GM12878 (cell line): ENCODE results near the gene FHL2. TPM values are rescaled to one million over a fixed set of nuclear protein-coding genes. Genes with fewer than 3 reads are reported as not detected.

Experiments used
- ATAC-seq: fragments of 200-7000 bp; cut with Tn5 transposase; 3 replicates; pipeline ENCODE4 v1.9.1; 2020; ENCODE audit warnings: mild to moderate bottlenecking, moderate library complexity
- BruUV-seq: library from RNA; stranded (reverse); fragments of 400-500 nt; replicated peaks from 2 replicates; lab custom pipeline; 2021; lab: Mats Ljungman, UMichigan
- CTCF ChIA-PET: fragments of 300-600 bp; sonication (Branson Sonifier 250); formaldehyde crosslinking; extraction: SDS; loops from one replicate; lab custom pipeline; 2021; ENCODE audit warnings: inconsistent platforms; lab: Yijun Ruan, JAX
- POLR2A ChIA-PET: fragments of 350-600 bp; formaldehyde crosslinking; extraction: SDS; loops from one replicate; lab custom pipeline; 2021; ENCODE audit warnings: inconsistent platforms; lab: Charles Lee
- RAD21 ChIA-PET: fragments of 300-600 bp; sonication (Branson Sonifier 250); formaldehyde crosslinking; loops from one replicate; lab custom pipeline; 2023; ENCODE audit warnings: antibody characterized with exemption; ENCODE audit not compliant: unreplicated experiment; lab: Charles Lee
- SMC1A ChIA-PET: fragments of 300-600 bp; sonication (Branson Sonifier 250); formaldehyde crosslinking; loops from one replicate; lab custom pipeline; 2023; ENCODE audit not compliant: unreplicated experiment, uncharacterized antibody; lab: Charles Lee
- DNase-seq: peaks from one replicate; pipeline ENCODE4 v3.0.0-alpha.2; 2011; ENCODE audit warnings: low read depth, low spot score
- FAIRE-seq: peaks from 3 replicates; lab custom pipeline; 2011; peaks lifted over from hg19 to GRCh38; lab: Jason Lieb, UNC
- H2AFZ ChIP-seq: 2 replicates; pipeline ENCODE4 v1.6.0; 2011; ENCODE audit warnings: low read depth, low read length, control low read depth; ENCODE audit not compliant: control insufficient read depth
- H3K27ac ChIP-seq: 2 replicates; pipeline ENCODE4 v1.5.1; 2011; ENCODE audit warnings: control low read depth; ENCODE audit not compliant: control insufficient read depth, insufficient read depth
- H3K27me3 ChIP-seq, 2 experiments: replicated peaks in 1 of 2; 2 replicates each; pipeline versions ENCODE4 v1.6.0 to v1.6.1; 2011; ENCODE audit warnings: low read length in 1 of 2; ENCODE audit not compliant: control insufficient read depth in 2 of 2, insufficient read depth in 2 of 2
- H3K36me3 ChIP-seq, 2 experiments: 2 replicates each; pipeline ENCODE4 v1.5.1; 2011; ENCODE audit warnings: low read length in 1 of 2; ENCODE audit not compliant: control insufficient read depth in 2 of 2, insufficient read depth in 2 of 2
- H3K4me1 ChIP-seq: 2 replicates; pipeline ENCODE4 v1.6.1; 2011; ENCODE audit warnings: mild to moderate bottlenecking, low read length, moderate library complexity, mixed read lengths; ENCODE audit not compliant: control insufficient read depth, insufficient read depth
- H3K4me2 ChIP-seq: 2 replicates; pipeline ENCODE4 v1.6.0; 2011; ENCODE audit warnings: control low read depth; ENCODE audit not compliant: control insufficient read depth, insufficient read depth
- H3K4me3 ChIP-seq: fragments of 200-600 bp; sonication (generic); 2 replicates; pipeline ENCODE4 v1.5.1; 2016
- H3K79me2 ChIP-seq: 2 replicates; pipeline ENCODE4 v1.6.0; 2011; ENCODE audit warnings: low read length; ENCODE audit not compliant: control insufficient read depth, insufficient read depth
- H3K9ac ChIP-seq: 2 replicates; pipeline ENCODE4 v1.8.0; 2011; ENCODE audit warnings: low read length, control low read depth, mixed read lengths; ENCODE audit not compliant: control insufficient read depth, insufficient read depth
- H3K9me3 ChIP-seq: replicated peaks from 3 replicates; pipeline ENCODE4 v1.5.1; 2011; ENCODE audit warnings: mild to moderate bottlenecking, low read length; ENCODE audit not compliant: control insufficient read depth, insufficient read depth
- H4K20me1 ChIP-seq: 2 replicates; pipeline ENCODE4 v1.6.0; 2011; ENCODE audit not compliant: control insufficient read depth, insufficient read depth
- BACH1 ChIP-seq: fragments of 450-650 bp; IDR thresholded peaks from 2 replicates; pipeline ENCODE4 v1.6.1; 2017; ENCODE audit warnings: mild to moderate bottlenecking, borderline replicate concordance
- BMI1 ChIP-seq: fragments of 450-650 bp; IDR thresholded peaks from 2 replicates; pipeline ENCODE4 v1.6.1; 2016; ENCODE audit warnings: mild to moderate bottlenecking, moderate library complexity, borderline replicate concordance
- CHD2 ChIP-seq: IDR thresholded peaks from 2 replicates; pipeline ENCODE4 v1.6.1; 2011; ENCODE audit warnings: low read depth, low read length, improper control_type of control experiment, borderline replicate concordance
- EGR1 ChIP-seq, 2 experiments: IDR thresholded peaks; 1 replicate in 1 of 2; 2 replicates in 1 of 2; pipeline ENCODE4 v1.6.1; 2011 to 2012; ENCODE audit warnings: low read depth in 2 of 2, low read length in 2 of 2, borderline replicate concordance in 1 of 2, mild to moderate bottlenecking in 1 of 2, moderate library complexity in 1 of 2
- ETV6 ChIP-seq, 2 experiments: fragments of 450-650 bp in 1 of 2; IDR thresholded peaks in 1 of 2; conservative IDR thresholded peaks in 1 of 2; 2 replicates each; pipeline ENCODE4 v1.6.1; 2014; ENCODE audit warnings: antibody characterized with exemption in 1 of 2, borderline replicate concordance in 1 of 2, low read depth in 1 of 2, mild to moderate bottlenecking in 1 of 2, moderate library complexity in 1 of 2
- IKZF1 ChIP-seq: fragments of 450-650 bp; conservative IDR thresholded peaks from 2 replicates; pipeline ENCODE4 v1.6.1; 2017; ENCODE audit warnings: antibody characterized with exemption, mild to moderate bottlenecking
- JUND ChIP-seq: IDR thresholded peaks from 2 replicates; pipeline ENCODE4 v1.6.1; 2012; ENCODE audit warnings: low read depth, mild to moderate bottlenecking, low read length, improper control_type of control experiment, moderate library complexity
- RAD21 ChIP-seq: IDR thresholded peaks from 2 replicates; pipeline ENCODE4 v1.6.1; 2011; ENCODE audit warnings: mild to moderate bottlenecking, low read depth, low read length, moderate library complexity; ENCODE audit not compliant: insufficient read depth
- SIX5 ChIP-seq: IDR thresholded peaks from 2 replicates; pipeline ENCODE4 v1.6.1; 2011; ENCODE audit warnings: mild to moderate bottlenecking, low read depth, low read length, moderate library complexity; ENCODE audit not compliant: severe bottlenecking
- SREBF1 ChIP-seq: IDR thresholded peaks from 2 replicates; pipeline ENCODE4 v1.6.1; 2012; ENCODE audit warnings: mild to moderate bottlenecking, low read length
- TCF3 ChIP-seq: IDR thresholded peaks from 2 replicates; pipeline ENCODE4 v1.6.1; 2012; ENCODE audit warnings: low read depth, mild to moderate bottlenecking, low read length, borderline replicate concordance; ENCODE audit not compliant: insufficient read depth
- ZNF274 ChIP-seq: IDR thresholded peaks from one replicate; pipeline ENCODE4 v1.8.0; 2011; ENCODE audit not compliant: insufficient read length, insufficient read depth
- ZSCAN29 ChIP-seq: fragments of 450-650 bp; IDR thresholded peaks from 2 replicates; pipeline ENCODE4 v1.6.1; 2017; ENCODE audit warnings: mild to moderate bottlenecking, moderate library complexity
- WGBS: methylation state at CpG from one replicate; pipeline ENCODE4 v1.1.6; 2016; ENCODE audit warnings: low lambda C conversion rate; ENCODE audit not compliant: insufficient replicate concordance, insufficient coverage; ENCODE audit errors: missing lambda C conversion rate; 5-methylcytosine and 5-hydroxymethylcytosine counted together
- in situ Hi-C: fragments of 300-500 bp; cut with MboI; formaldehyde crosslinking; loops from 9 replicates; pipeline ENCODE4 v1.14.3; 2018; ENCODE audit warnings: mixed read lengths
- intact Hi-C: fragments of 100-400 bp; cut with micrococcal nuclease; formaldehyde crosslinking; loops from one replicate; pipeline ENCODE4 v1.14.2; 2022; ENCODE audit not compliant: unreplicated experiment
- polyA plus RNA-seq, 11 experiments: library from polyadenylated mRNA; depleted of rRNA in 4 of 11; unstranded in 6 of 11; stranded (reverse) in 5 of 11; fragments of >200 nt; fragmentation: Nextera tagmentation in 4 of 11; fragmentation: Illumina TruSeq in 1 of 11; extraction: Ambion mirVana in 4 of 11; extraction: Trizol in 1 of 11; gene quantifications; 1 replicate in 1 of 11; 2 replicates in 10 of 11; pipeline versions ENCODE4 v1.2.1 to v1.2.3, GENCODE V29; 2011 to 2016; ENCODE audit warnings: inconsistent platforms in 2 of 11, missing spikeins in 2 of 11, low read depth in 1 of 11
- total RNA-seq, 4 experiments: library from RNA; depleted of rRNA in 3 of 4; stranded (reverse); fragments of >200 nt in 3 of 4; fragmentation: Illumina TruSeq in 1 of 4; extraction: Trizol in 1 of 4; gene quantifications; 2 replicates each; pipeline versions ENCODE4 v1.2.1 to v1.2.3, GENCODE V29; 2013 to 2021
- TF ChIP-seq, protein P1 (sequence below): fragments of 450-650 bp; IDR thresholded peaks from 2 replicates; pipeline ENCODE4 v1.6.1; 2017; ENCODE audit warnings: borderline replicate concordance
- TF ChIP-seq, protein P2 (sequence below): fragments of 450-650 bp; IDR thresholded peaks from 2 replicates; pipeline ENCODE4 v1.6.1; 2016; ENCODE audit warnings: mild to moderate bottlenecking
- TF ChIP-seq, protein P3 (sequence below): fragments of 450-650 bp; formaldehyde crosslinking; IDR thresholded peaks from 2 replicates; pipeline ENCODE4 v1.4.0; 2022; ENCODE audit warnings: mild to moderate bottlenecking, moderate library complexity

FHL2 gene
- total and polyA plus RNA-seq, 10 of the 15 experiments (the other 5 are each of a cell fraction or from before 2014, with no cell fraction given) = 2.2 to 9.9 (median 4.5) TPM

DNA sequence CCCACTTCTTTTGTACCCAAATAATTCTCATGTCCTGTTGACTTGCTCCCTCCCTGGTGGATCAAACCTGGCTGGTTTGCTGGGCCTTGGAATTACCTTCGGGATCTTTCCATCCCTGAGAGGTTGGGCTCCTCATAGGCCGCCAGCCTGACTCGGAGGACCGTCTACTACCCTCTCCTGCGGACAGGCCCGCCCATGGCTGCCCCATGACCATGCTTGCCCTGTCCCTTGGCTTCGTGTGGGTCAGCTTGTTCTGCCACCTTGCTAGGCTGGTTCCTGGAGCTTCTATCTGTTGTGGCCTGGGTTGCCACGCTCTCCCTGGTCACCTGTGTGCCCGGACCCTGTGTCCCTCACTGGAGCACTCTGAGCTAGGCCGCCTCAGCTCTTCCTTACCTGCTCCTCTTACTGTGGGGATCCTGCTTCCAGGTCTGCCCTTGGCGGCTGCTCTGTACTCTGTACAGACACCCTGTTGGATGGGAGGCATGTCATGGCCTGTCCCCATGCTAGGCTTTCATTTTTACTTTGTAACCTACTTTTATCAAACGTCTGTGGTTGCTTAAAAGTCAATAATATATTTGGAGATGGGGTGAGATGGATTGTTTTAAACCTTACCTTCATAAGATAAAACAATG is 29.7 kb upstream of the FHL2 start (continued):
- TF ChIP-seq SIX5 = no peak

- H3K79me2 ChIP-seq = no peaks in the 10 kb centered on the region
- ChIA-PET POLR2A (no interaction called here), RAD21 (no interaction called here), CTCF (interaction anchor here (1.0 kb wide), 1 partner anchor 18 kb away, joined by 3 read pairs; no protein-coding TSS in a partner anchor), SMC1A (no interaction called here)
- no peaks in the 10 kb centered on the region for H4K20me1 ChIP-seq
- in situ Hi-C loops = no loop called here
- H3K36me3 ChIP-seq = no peaks in the 10 kb centered on the region
- FAIRE-seq = no peak
- no peak overlapping the region for H3K27ac ChIP-seq
- H3K4me3 ChIP-seq = no peak overlapping the region
- peaks cover 0 to 2% of the 10 kb centered on the region in 2 experiments; a peak in 2 of 4 replicates for H3K27me3 ChIP-seq
- H3K9ac ChIP-seq = no peak overlapping the region
- BruUV-seq = no TSS peak
- H2AFZ ChIP-seq = no peak overlapping the region
- WGBS = 21% methylated on average over 4 of the region's 4 CpGs
- ATAC-seq = no peak
- no peak overlapping the region for H3K4me2 ChIP-seq
- TF ChIP-seq EGR1 (IDR thresholded peaks at IDR 0.05; ENCODE audit: borderline replicate concordance in 1 of 2, low read depth in 2 of 2, low read length in 2 of 2) (no peak), SREBF1 (no peak), BACH1 (no peak), JUND (no peak), CHD2 (no peak), ZNF274 (no peak), TCF3 (no peak), RAD21 (no peak), ETV6 (conservative IDR thresholded peaks at IDR 0.05 in 1 of 2, IDR thresholded peaks at IDR 0.05 in 1 of 2; ENCODE audit: borderline replicate concordance in 1 of 2, low read depth in 1 of 2) (no peak), IKZF1 (no peak), ZSCAN29 (no peak), BMI1 (no peak)
- TF ChIP-seq, protein P1, sequence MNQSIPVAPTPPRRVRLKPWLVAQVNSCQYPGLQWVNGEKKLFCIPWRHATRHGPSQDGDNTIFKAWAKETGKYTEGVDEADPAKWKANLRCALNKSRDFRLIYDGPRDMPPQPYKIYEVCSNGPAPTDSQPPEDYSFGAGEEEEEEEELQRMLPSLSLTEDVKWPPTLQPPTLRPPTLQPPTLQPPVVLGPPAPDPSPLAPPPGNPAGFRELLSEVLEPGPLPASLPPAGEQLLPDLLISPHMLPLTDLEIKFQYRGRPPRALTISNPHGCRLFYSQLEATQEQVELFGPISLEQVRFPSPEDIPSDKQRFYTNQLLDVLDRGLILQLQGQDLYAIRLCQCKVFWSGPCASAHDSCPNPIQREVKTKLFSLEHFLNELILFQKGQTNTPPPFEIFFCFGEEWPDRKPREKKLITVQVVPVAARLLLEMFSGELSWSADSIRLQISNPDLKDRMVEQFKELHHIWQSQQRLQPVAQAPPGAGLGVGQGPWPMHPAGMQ = no peak
- TF ChIP-seq, protein P2, sequence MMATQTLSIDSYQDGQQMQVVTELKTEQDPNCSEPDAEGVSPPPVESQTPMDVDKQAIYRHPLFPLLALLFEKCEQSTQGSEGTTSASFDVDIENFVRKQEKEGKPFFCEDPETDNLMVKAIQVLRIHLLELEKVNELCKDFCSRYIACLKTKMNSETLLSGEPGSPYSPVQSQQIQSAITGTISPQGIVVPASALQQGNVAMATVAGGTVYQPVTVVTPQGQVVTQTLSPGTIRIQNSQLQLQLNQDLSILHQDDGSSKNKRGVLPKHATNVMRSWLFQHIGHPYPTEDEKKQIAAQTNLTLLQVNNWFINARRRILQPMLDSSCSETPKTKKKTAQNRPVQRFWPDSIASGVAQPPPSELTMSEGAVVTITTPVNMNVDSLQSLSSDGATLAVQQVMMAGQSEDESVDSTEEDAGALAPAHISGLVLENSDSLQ = no peak
- TF ChIP-seq, protein P3, sequence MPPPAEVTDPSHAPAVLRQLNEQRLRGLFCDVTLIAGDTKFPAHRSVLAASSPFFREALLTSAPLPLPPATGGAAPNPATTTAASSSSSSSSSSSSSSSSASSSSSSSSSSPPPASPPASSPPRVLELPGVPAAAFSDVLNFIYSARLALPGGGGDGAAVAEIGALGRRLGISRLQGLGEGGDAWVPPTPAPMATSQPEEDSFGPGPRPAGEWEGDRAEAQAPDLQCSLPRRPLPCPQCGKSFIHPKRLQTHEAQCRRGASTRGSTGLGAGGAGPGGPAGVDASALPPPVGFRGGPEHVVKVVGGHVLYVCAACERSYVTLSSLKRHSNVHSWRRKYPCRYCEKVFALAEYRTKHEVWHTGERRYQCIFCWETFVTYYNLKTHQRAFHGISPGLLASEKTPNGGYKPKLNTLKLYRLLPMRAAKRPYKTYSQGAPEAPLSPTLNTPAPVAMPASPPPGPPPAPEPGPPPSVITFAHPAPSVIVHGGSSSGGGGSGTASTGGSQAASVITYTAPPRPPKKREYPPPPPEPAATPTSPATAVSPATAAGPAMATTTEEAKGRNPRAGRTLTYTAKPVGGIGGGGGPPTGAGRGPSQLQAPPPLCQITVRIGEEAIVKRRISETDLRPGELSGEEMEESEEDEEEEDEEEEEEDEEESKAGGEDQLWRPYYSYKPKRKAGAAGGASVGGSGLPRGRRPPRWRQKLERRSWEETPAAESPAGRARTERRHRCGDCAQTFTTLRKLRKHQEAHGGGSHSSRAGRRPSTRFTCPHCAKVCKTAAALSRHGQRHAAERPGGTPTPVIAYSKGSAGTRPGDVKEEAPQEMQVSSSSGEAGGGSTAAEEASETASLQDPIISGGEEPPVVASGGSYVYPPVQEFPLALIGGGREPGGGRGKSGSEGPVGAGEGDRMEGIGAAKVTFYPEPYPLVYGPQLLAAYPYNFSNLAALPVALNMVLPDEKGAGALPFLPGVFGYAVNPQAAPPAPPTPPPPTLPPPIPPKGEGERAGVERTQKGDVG (CRISPR knock-in tag) = no peak
- H3K9me3 ChIP-seq = no peaks in the 10 kb centered on the region
- no peak for DNase-seq
- H3K4me1 ChIP-seq = no peaks in the 10 kb centered on the region
- intact Hi-C loops = no loop called here
These were observed 28.6 kb upstream of the FHL2 start for GRCh38 chr2:105427485-105427884.
